ENCODE data around the gene TRHDE.

- TF ChIP-seq CTCF (IDR thresholded peaks at IDR 0.05): no peak
- TF ChIP-seq REST (IDR thresholded peaks at IDR 0.05; ENCODE audit: insufficient read depth in 1 of 2, low read depth in 2 of 2, low read length in 1 of 2): no peak
- no peak for TF ChIP-seq TCF7L2 (IDR thresholded peaks at IDR 0.05; ENCODE audit: low read depth, low read length)
- TF ChIP-seq POLR2AphosphoS5 (IDR thresholded peaks at IDR 0.05; ENCODE audit: low read depth, low read length): no peak
Observed at GRCh38 chr12:72543777-72544467, 271.8 kb downstream of the TRHDE start.

Data from Panc1 (cell line).